Retinal pigment epithelial cell (primary cell): Measurements from ENCODE around the gene CDIPT.

Experiments
- DNase-seq: peaks from one replicate; pipeline ENCODE4 v3.0.0-alpha.2; 2010; ENCODE audit warnings: low read depth
- H3K4me3 ChIP-seq: 2 replicates; pipeline ENCODE4 v1.5.1; 2011; ENCODE audit warnings: mild to moderate bottlenecking, low read length, control low read depth, moderate library complexity
- CTCF ChIP-seq: conservative IDR thresholded peaks from 2 replicates; pipeline ENCODE4 v1.5.1; 2011; ENCODE audit warnings: low read depth, low read length, control low read depth, inconsistent platforms

The CDIPT gene

DNA sequence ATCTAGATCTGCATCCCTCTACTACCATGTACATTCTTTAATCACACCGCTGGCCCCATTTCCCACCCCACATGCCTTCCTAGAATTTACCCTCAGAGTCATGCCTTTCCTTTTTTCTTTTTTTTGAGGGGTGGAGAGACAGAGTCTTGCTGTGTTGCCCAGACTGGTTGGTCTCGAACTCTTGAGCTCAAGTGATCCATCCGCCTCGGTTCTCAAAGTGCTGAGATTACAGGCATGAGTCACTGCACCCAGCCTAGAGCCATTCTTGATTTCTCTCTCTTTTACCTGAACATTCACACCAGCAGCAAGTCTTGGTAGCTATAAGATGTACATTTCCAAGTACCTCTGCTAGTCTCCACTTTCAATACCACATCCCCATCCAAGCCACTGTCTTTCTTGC is 44.9 kb downstream of the CDIPT start:
- H3K4me3 ChIP-seq, result no peak overlapping the region
- no peak for TF ChIP-seq CTCF
- DNase-seq, result no peak

DNA sequence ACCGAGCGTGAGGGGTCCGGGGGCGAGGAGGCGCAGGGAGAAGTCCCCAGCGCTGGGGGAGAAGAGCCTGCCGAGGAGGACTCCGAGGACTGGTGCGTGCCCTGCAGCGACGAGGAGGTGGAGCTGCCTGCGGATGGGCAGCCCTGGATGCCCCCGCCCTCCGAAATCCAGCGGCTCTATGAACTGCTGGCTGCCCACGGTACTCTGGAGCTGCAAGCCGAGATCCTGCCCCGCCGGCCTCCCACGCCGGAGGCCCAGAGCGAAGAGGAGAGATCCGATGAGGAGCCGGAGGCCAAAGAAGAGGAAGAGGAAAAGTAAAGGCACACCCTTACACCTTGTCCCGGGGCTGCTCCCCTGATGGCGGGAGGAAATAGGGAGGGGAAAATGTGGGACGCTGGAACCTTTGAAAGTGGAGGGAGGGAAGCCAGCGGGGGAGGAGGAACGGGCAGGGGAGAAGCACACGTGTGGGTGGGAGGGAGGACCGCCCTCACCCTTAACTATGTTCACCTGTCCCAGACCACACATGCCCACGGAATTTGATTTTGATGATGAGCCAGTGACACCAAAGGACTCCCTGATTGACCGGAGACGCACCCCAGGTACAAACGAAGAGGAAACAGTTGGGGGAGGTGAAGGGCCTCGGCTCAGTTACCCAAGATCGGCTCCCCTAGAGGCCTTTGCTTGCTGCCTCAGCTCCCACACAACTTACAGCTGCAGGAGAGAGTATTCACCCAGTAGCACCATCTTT is 46.2 kb downstream of the CDIPT start:
- no peak for DNase-seq

GRCh38 chr16:29815793-29816693 is 47.0 kb downstream of the CDIPT start, which contains the start of gene PAGR1:
Gene PAGR1, plus strand, starts transcription at chr16:29816152. Its CDS starts 374 bp downstream, at chr16:29816526.
- H3K4me3 ChIP-seq, result peak within 1 kb of the TSS; percentile 84
- DNase-seq, result peak; percentile 98
- TF ChIP-seq CTCF, result peak; percentile 86

More for the DNA sequence above, 46.2 kb downstream of the CDIPT start:
- peak; percentile 12 for TF ChIP-seq CTCF
- H3K4me3 ChIP-seq, result peak overlapping the region; percentile 84

DNA sequence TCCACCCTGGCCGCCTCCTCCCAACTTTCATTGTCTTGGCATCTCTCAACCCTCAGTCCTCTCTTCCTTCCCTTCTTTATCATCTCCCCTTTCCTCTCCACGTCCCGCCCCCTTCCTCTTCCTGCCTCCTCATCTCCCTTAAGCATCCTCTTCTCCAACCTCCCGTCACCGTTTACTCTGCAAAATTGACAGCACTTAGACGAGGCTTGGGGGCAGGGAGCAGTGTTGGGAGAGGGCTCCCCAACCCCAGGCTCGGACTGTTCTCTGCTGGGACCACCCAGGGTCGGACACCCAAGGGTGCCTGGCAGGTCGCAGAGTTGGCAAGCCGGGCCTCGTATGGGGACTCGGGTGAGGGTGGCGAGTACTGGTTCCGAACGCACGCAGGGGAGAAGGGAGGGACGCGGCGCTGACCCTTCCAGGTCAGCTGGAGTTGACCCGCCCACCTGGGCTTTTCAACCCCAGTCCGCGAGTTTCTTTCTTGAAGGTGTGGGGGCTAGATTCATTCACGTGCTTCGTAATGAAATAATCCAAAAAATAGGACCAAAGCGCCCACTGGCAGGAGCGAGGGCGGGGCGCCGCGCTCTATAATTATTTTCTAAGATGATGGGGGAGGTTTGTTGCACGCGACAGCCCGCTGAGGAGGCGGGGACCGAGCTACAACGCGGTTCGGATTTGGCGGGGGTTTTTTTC is 47.8 kb downstream of the CDIPT start:
- DNase-seq, result no peak
- H3K4me3 ChIP-seq, result peak overlapping the region; percentile 84
- no peak for TF ChIP-seq CTCF

- H3K4me3 ChIP-seq, result no peak overlapping the region
- DNase-seq, result no peak
These were observed 48.4 kb downstream of the CDIPT start for GRCh38 chr16:29814592-29814991.

More at GRCh38 chr16:29814592-29814991, 48.4 kb downstream of the CDIPT start:
- no peak for TF ChIP-seq CTCF
